NCI-H1694 treated with DMSO at 0.1 percent for 48 hours (cell line): ENCODE measurements around the gene SFXN5.

Experiments
- DNase-seq: peaks from one replicate; lab custom pipeline; 2025; lab: John Stamatoyannopoulos, UW

Gene SFXN5

DNA sequence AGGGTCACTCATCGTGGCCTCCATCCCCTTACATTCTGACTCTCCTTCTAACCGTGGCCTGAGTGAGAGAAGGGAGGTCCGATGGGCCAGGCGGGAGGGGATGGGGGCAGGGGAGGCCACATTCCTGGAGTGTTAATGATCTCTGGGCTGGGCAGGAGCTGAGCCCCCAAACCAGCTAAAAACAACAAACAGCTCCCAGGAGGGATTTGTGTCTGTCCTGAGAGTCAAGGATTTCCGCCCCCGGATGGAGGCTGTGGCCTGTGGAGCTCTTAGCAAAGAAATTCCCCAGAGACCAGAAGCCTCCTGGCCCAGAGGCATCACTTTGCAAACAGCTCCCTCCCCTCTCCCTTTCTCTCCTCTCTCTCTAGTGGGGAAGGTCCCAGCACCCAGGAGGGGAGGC is 130.7 kb downstream of the SFXN5 start:
- DNase-seq: no peak

- no peak for DNase-seq
These were observed 131.2 kb downstream of the SFXN5 start for GRCh38 chr2:72940361-72940760.

DNA sequence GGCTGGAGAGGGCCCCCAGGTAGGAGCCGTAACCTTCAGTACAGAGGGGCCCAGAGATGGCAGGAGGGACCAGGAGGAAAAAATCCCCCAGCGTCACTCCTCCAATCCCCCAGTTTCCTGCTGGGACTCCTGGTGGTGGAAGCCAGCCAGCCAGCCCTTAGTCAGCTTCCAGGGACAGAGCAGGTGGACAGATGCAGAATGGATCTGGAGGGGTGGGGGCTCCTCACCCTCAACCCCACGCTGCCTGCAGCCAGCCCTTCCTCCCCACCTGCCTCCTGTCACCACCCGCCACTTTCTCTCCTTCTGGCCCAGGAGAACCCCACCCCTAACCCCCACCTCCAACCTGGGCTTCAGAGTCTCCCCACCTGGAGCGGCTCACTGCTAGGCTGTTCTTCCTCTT is 133.1 kb downstream of the SFXN5 start:
- peak; percentile 15 for DNase-seq

DNA sequence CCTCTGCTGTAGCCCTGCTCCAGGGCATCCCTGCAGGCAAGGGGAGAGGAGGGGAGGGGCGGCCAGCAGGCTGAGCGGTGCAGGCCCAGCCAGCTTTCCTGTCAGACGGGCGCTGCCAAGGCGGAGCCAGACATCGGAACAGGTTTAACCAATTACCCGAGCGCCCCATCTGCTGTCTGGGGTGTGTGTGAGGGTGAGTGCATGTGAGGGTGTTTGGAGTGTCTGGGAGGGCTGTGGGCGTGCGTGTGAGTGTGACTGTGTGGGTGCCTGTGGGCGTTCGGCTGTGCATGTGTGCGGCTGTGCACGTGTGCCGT is 134.2 kb downstream of the SFXN5 start:
- DNase-seq: peak; percentile 81

GRCh38 chr2:72936660-72937355 is 134.7 kb downstream of the SFXN5 start:
- DNase-seq: no peak

DNA sequence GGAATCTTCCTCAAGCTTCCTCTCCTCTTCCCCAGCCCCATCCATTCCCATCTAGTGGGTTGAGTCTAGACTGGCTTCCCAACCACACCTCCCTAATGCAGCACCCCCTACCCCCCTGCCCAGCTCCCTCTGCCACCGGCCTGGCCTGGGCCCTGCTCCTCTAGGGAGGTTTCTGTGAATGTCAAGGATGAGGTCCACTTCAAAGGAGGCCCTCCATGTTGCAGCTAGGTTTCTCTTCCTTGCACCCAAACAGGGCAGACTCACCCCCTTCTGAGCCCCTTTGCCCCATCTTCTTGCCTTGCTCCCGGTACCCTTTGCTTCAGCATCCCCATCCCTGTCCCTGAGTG is 135.9 kb downstream of the SFXN5 start:
- DNase-seq: no peak

- no peak for DNase-seq
These were observed 136.6 kb downstream of the SFXN5 start for GRCh38 chr2:72934683-72935610.

GRCh38 chr2:72933646-72934151 is 137.8 kb downstream of the SFXN5 start:
- DNase-seq: no peak

GRCh38 chr2:72933207-72933606 is 138.3 kb downstream of the SFXN5 start:
- DNase-seq: no peak

DNA sequence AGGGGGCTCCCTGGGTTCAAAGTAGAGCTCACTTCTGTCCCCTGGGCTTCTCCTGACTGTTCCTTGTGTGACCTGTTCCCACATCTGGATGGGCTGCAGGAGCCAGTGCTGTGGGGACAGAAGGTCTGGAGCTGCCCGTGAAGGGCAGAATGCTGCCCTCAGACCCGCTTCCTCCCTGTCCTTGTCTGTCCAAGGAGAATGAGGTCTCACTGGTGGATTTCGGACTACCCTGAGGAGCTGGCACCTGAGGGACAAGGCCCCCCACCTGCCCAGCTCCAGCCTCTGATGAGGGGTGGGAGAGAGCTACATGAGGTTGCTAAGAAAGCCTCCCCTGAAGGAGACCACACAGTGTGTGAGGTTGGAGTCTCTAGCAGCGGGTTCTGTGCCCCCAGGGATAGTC is 138.7 kb downstream of the SFXN5 start:
- no peak for DNase-seq

- peak; percentile 25 for DNase-seq
These were observed 139.3 kb downstream of the SFXN5 start for GRCh38 chr2:72932045-72932740.

DNA sequence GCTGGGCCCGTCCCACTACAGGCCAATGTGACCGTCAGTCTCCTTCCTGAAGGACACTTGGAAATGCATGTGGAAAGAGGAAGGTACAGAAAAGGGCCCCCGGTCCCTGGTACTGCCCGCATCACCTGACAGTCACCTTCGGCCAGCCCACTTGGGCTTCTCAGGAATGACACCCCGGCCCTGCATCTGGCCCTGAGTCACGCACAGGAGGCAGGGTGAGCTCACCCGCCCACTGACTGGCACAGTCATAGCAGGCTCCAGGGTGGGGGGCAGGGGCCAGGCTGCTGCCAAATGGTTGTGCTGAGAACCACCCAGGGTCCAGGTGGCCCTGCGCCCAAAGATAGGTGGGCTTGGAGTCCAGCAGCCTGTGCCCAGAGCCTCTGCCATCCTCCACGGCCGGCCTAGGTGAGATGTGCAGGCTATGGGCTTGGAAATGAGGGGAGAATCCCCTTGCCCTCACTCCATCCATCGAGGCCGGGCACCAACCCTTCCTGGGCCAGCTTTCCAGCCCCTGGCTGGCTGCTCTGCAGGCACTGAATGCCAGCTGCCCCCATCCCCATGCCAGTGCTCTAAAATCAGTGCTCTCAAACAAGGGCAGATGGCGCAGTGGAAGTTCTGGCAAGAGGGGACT is 140.1 kb downstream of the SFXN5 start:
- no peak for DNase-seq

GRCh38 chr2:72929010-72929409 is 142.5 kb downstream of the SFXN5 start:
- no peak for DNase-seq

- no peak for DNase-seq
These were observed 143.6 kb downstream of the SFXN5 start for GRCh38 chr2:72927619-72928550.

GRCh38 chr2:72926811-72927465 is 144.6 kb downstream of the SFXN5 start:
- DNase-seq: no peak

- DNase-seq: no peak
These were observed 145.1 kb downstream of the SFXN5 start for GRCh38 chr2:72926368-72926767.

- no peak for DNase-seq
These were observed 146.1 kb downstream of the SFXN5 start for GRCh38 chr2:72925328-72925943.

DNA sequence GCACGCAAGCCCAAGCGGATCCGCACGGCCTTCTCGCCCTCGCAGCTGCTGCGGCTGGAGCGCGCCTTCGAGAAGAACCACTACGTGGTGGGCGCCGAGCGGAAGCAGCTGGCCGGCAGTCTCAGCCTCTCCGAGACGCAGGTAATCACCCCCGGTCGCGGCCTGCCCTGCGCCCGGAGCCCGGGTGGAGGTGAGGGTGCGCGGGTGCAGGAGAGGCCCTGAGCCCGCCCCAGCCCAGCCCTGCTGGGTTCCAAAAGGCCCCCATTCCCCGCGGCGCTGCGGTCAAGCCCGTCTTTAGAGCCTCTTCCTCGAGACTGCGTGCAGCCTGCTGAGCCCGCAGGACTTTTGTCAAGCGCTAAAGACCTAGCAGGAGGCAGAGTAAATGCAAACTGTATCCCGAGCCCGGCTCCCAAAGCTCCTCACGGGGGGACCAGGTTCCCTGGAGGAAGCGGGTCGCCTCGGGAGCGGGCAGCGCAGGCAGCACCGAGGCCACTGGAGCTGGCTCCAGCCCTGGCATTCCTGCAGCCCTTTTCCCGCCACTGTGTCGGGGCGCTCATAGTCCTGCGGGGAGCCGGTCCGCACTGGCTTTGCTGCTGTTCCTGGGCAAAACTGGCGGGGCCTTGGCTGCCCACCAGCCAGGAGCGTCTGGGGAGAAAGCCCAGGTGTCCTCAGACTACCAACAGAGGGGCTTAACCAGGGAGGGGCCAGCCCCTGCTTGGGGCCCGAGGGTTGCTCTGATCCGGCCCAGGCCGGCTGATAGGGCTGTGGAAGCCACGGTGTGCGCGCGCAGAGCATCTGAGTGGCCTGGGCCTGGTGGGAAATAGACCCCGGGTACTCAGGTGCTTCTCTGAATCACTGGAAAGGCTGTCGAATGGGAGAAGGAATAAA is 146.9 kb downstream of the SFXN5 start:
- DNase-seq: no peak

- DNase-seq: no peak
These were observed 147.6 kb downstream of the SFXN5 start for GRCh38 chr2:72923833-72924352.
